SU-DHL-6 (cell line): ENCODE data around the gene RGS18.
"Not testable (repeated sequence)": the region's sequence is repeated elsewhere in the genome, so short reads cannot be mapped to it uniquely, and the experiment has no call there.

Experiments used
- H2AFZ ChIP-seq: fragments of 200-600 bp; sonication (generic); 2 replicates; pipeline ENCODE4 v1.6.1; 2014; ENCODE audit warnings: low read depth, mild to moderate bottlenecking, moderate library complexity, mixed read lengths, antibody characterized with exemption, low read length; ENCODE audit not compliant: severe bottlenecking
- H3F3A ChIP-seq: fragments of 200-600 bp; shearing (Covaris generic); 2 replicates; pipeline ENCODE4 v1.6.0; 2016; ENCODE audit warnings: antibody characterized with exemption, mild to moderate bottlenecking; ENCODE audit not compliant: insufficient read depth
- H3K27ac ChIP-seq: fragments of 200-600 bp; sonication (generic); 2 replicates; pipeline ENCODE4 v1.5.1; 2016; ENCODE audit warnings: low read depth, mild to moderate bottlenecking, low read length, moderate library complexity, mixed read lengths
- H3K27me3 ChIP-seq: fragments of 200-600 bp; sonication (generic), shearing (Covaris generic); 2 replicates; pipeline ENCODE4 v1.6.0; 2014; ENCODE audit warnings: mild to moderate bottlenecking, low read length
- H3K36me3 ChIP-seq: fragments of 200-600 bp; sonication (generic); 2 replicates; pipeline ENCODE4 v1.6.1; 2014; ENCODE audit warnings: mild to moderate bottlenecking, low read length, mixed read lengths
- H3K4me2 ChIP-seq: fragments of 300-600, 200-600 bp; shearing (Covaris generic), sonication (generic); 2 replicates; pipeline ENCODE4 v1.6.0; 2014; ENCODE audit warnings: low read length, low read depth, mild to moderate bottlenecking; ENCODE audit not compliant: poor library complexity, severe bottlenecking
- H3K4me3 ChIP-seq: fragments of 200-600 bp; sonication (generic); 2 replicates; pipeline ENCODE4 v1.5.1; 2014; ENCODE audit warnings: antibody characterized with exemption, low read length, mild to moderate bottlenecking, mixed read lengths; ENCODE audit not compliant: insufficient read depth, poor library complexity, severe bottlenecking
- H3K79me2 ChIP-seq: fragments of 200-600 bp; sonication (generic); 2 replicates; pipeline ENCODE4 v1.6.1; 2014; ENCODE audit warnings: mild to moderate bottlenecking, low read length, moderate library complexity; ENCODE audit not compliant: insufficient read depth
- H3K9ac ChIP-seq: fragments of 200-600 bp; sonication (generic); 2 replicates; pipeline ENCODE4 v1.7.0; 2014; ENCODE audit warnings: mild to moderate bottlenecking, low read length
- H3K9me2 ChIP-seq: fragments of 200-600 bp; sonication (generic); replicated peaks from 2 replicates; pipeline ENCODE4 v1.6.1; 2014; ENCODE audit warnings: low read length; ENCODE audit not compliant: insufficient read depth
- H3K9me3 ChIP-seq: fragments of 200-600 bp; sonication (generic); 2 replicates; pipeline ENCODE4 v1.6.1; 2014; ENCODE audit warnings: low read length, mixed read lengths; ENCODE audit not compliant: insufficient read depth
- H4K20me1 ChIP-seq: fragments of 200-600 bp; sonication (generic); 2 replicates; pipeline ENCODE4 v1.6.1; 2014; ENCODE audit warnings: low read depth, mild to moderate bottlenecking, antibody characterized with exemption, low read length, moderate library complexity, mixed read lengths
- EZH2phosphoT487 ChIP-seq: fragments of 200-600 bp; sonication (generic), shearing (Covaris generic); conservative IDR thresholded peaks from 2 replicates; pipeline ENCODE4 v1.6.1; 2018; ENCODE audit warnings: mild to moderate bottlenecking, antibody characterized with exemption, low read length, moderate library complexity, mixed read lengths
- TF ChIP-seq, protein P1 (sequence below): fragments of 200-600 bp; sonication (generic); IDR thresholded peaks from one replicate; pipeline ENCODE4 v1.5.1; 2017; ENCODE audit warnings: antibody characterized with exemption, mild to moderate bottlenecking, low read length, moderate library complexity; ENCODE audit not compliant: insufficient read depth, poor library complexity, severe bottlenecking

RGS18 gene

DNA sequence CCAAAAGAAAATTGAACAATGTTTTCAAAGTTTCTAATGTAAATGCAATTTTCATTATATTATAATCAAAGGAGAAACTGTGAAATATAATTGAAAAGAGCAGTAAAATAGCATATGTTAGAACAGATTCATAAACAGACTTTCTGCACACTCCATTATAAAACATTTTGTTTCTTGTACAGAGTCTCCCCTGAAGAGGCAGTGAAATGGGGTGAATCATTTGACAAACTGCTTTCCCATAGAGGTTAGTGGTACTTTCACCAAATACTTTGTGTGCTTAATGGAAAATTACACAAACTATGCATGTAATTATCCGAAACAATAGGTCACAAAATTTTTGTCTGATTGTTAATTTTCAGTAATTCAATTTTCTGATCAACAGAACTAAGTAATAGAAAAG is 1.9 kb downstream of the RGS18 start:
- peaks cover 24% of the 10 kb centered on the region for H3F3A ChIP-seq
- no peak overlapping the region for H2AFZ ChIP-seq
- H4K20me1 ChIP-seq, result no peaks in the 10 kb centered on the region
- no peaks in the 10 kb centered on the region for H3K27me3 ChIP-seq
- no peaks in the 10 kb centered on the region for H3K9me3 ChIP-seq
- H3K79me2 ChIP-seq, result peaks cover 8% of the 10 kb centered on the region; the same call in 1 of the 2 replicates
- peak overlapping the region; percentile 93 for H3K27ac ChIP-seq
- no peak for TF ChIP-seq EZH2phosphoT487
- TF ChIP-seq, protein P1, sequence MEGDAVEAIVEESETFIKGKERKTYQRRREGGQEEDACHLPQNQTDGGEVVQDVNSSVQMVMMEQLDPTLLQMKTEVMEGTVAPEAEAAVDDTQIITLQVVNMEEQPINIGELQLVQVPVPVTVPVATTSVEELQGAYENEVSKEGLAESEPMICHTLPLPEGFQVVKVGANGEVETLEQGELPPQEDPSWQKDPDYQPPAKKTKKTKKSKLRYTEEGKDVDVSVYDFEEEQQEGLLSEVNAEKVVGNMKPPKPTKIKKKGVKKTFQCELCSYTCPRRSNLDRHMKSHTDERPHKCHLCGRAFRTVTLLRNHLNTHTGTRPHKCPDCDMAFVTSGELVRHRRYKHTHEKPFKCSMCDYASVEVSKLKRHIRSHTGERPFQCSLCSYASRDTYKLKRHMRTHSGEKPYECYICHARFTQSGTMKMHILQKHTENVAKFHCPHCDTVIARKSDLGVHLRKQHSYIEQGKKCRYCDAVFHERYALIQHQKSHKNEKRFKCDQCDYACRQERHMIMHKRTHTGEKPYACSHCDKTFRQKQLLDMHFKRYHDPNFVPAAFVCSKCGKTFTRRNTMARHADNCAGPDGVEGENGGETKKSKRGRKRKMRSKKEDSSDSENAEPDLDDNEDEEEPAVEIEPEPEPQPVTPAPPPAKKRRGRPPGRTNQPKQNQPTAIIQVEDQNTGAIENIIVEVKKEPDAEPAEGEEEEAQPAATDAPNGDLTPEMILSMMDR, result no peak
- H3K36me3 ChIP-seq, result peaks cover 5% of the 10 kb centered on the region; the same call in 1 of the 2 replicates
- H3K4me2 ChIP-seq, result peak overlapping the region; percentile 99
- H3K9ac ChIP-seq, result peak overlapping the region; percentile 54
- H3K9me2 ChIP-seq, result no peaks in the 10 kb centered on the region
- peak overlapping the region; percentile 60 for H3K4me3 ChIP-seq

DNA sequence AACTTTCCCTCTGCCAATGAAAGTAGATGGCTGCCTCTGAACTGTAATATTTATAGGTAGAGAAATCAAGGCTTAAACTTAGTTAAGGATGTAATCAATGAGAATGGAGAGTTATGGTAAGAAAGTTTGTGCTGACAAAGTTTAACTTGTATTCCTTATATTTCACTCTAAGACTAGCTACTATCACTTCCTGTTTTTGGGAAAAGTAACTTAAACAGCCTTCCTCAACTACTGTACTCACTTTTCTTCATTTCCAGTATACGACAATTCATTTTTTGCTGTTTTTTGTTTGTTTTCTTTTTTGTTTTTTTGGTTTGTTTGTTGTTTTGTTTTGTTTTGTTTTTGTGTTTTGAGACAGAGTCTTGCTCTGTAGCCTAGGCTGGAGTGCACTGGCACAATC is 3.7 kb downstream of the RGS18 start:
- H3K9me2 ChIP-seq, result no peaks in the 10 kb centered on the region
- no peak overlapping the region for H2AFZ ChIP-seq
- H3K4me3 ChIP-seq, result no peak overlapping the region
- H4K20me1 ChIP-seq, result no peaks in the 10 kb centered on the region
- H3K36me3 ChIP-seq, result peaks cover 5% of the 10 kb centered on the region; the same call in 1 of the 2 replicates
- H3K9ac ChIP-seq, result no peak overlapping the region
- peak overlapping the region; percentile 39 for H3K4me2 ChIP-seq
- H3K27ac ChIP-seq, result peak overlapping the region; percentile 35; the same call in 1 of the 2 replicates
- no peak for TF ChIP-seq EZH2phosphoT487
- TF ChIP-seq, protein P1, result no peak
- H3K9me3 ChIP-seq, result no peaks in the 10 kb centered on the region
- H3F3A ChIP-seq, result peaks cover 34% of the 10 kb centered on the region
- no peaks in the 10 kb centered on the region for H3K27me3 ChIP-seq
- peaks cover 8% of the 10 kb centered on the region; the same call in 1 of the 2 replicates for H3K79me2 ChIP-seq

DNA sequence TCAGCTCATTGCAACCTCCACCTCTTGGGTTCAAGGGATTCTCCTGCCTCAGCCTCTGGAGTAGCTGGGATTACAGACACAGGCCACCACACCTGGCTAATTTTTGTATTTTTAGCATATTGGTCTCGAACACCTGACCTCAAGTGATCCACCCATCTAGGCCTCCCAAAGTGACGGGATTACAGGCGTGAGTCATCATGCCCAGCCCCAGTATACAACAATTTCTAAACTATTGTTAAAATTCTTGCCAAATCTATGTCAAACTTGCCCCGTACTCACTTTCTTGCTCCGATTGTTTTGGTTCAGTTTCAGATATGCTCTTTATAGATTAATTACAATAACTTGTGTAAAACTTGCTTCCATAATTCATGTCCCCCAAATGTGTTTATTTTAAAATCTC is 4.1 kb downstream of the RGS18 start:
- H3K4me2 ChIP-seq, result peak overlapping the region; percentile 39
- H3K79me2 ChIP-seq, result peaks cover 8% of the 10 kb centered on the region; the same call in 1 of the 2 replicates
- H3K27ac ChIP-seq, result no peak overlapping the region
- TF ChIP-seq, protein P1, result no peak
- no peak for TF ChIP-seq EZH2phosphoT487
- no peak overlapping the region for H2AFZ ChIP-seq
- no peaks in the 10 kb centered on the region for H3K27me3 ChIP-seq
- H3K36me3 ChIP-seq, result peaks cover 5% of the 10 kb centered on the region; the same call in 1 of the 2 replicates
- no peaks in the 10 kb centered on the region for H3K9me2 ChIP-seq
- H3F3A ChIP-seq, result peaks cover 34% of the 10 kb centered on the region
- no peak overlapping the region for H3K9ac ChIP-seq
- H4K20me1 ChIP-seq, result no peaks in the 10 kb centered on the region
- H3K4me3 ChIP-seq, result no peak overlapping the region
- H3K9me3 ChIP-seq, result no peaks in the 10 kb centered on the region

DNA sequence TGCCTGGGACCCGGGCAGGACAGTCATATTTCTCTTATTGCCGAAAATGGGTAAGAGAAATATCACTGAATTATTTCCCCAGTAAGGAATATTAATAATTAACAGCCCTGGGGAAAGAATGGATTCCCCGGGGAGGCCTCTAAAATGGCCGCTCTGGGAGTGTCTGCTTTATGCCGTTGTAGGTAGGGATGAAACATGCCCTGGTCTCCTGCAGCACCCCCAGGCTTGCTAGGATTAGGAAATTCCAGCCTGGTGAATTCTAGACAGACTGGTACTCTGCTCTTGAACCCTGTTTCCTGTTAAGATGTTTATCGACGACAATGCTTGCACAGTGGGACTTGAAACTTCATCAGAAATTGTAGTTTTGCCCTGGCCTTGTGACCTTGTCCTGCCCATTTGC is 6.7 kb downstream of the RGS18 start:
- not testable (repeated sequence) for H3K9me2 ChIP-seq, H3K36me3 ChIP-seq, H3K79me2 ChIP-seq, H3K4me3 ChIP-seq, H3K9ac ChIP-seq, H3K27ac ChIP-seq, H3K9me3 ChIP-seq, H4K20me1 ChIP-seq, H3K4me2 ChIP-seq, H3K27me3 ChIP-seq, H2AFZ ChIP-seq
- peaks cover 10% of the 10 kb centered on the region; the same call in 1 of the 2 replicates for H3F3A ChIP-seq
